Stimulated activated CD4-positive, alpha-beta T cell treated with anti-CD3 and anti-CD28 coated beads, Interleukin-1b, Interleukin-23, amount 100 ng/mL, for 24 hours (primary cell): Measurements from ENCODE around the gene LRRC71.

Experiments
- DNase-seq, 4 experiments: peaks; one replicate each; pipeline ENCODE4 v3.0.0-alpha.2; 2020; ENCODE audit warnings: low read depth in 4 of 4, low spot score in 1 of 4

The LRRC71 gene

GRCh38 chr1:156905176-156905575, 15.3 kb upstream of the LRRC71 start:
- DNase-seq: no peak

DNA sequence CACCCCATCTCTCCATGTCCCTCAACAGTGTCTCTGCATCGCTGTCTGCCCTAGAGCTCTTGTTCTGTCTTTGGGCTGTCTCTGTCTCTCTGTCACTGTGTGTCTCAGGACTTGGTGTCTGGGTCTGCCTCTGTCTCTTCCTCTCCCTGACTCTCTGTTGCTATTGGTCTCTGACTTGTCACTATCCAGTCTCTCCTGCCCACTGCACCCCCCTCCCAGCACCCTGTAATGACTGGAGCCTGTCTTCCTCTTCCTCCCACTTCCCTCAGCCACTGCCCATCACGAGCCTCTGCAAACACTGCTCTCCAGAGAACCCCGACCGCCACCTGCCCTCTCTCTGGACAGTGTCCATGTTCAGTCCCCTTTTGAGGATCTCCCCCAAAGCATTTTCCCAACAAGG, 14.8 kb upstream of the LRRC71 start:
- DNase-seq: no peak

GRCh38 chr1:156906206-156906906, 14.1 kb upstream of the LRRC71 start:
- no peak for DNase-seq

DNA sequence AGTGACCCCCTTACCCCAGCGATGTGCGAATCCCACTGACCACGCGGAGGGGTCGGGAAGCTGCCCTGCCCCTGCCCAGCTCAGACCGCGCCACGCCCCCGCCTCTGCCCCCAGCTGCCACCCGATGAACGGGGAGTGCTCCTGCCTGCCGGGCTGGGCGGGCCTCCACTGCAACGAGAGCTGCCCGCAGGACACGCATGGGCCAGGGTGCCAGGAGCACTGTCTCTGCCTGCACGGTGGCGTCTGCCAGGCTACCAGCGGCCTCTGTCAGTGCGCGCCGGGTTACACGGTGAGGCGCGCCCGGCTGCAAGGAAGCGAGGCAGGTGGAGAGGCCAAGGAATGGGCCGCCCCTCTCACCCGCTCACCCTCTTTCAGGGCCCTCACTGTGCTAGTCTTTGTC, 11.9 kb upstream of the LRRC71 start:
- DNase-seq: no peak

DNA sequence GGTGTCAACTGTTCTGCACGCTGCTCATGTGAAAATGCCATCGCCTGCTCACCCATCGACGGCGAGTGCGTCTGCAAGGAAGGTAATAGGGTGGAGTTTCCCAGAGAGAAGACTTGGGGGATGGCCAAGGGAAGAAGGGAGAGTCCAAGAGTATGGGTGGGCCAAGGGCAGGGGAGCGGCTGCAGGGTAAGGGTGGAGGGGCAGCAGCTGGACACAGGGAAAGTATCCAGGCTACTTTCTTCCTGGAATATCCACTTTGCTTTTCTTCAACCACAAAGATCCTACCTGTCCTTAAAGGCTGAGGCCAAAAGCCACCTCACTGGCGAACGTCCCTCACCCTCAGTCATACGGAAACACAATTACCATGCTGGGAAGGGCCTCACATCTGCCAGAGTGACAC, 11.5 kb upstream of the LRRC71 start:
- no peak for DNase-seq

DNA sequence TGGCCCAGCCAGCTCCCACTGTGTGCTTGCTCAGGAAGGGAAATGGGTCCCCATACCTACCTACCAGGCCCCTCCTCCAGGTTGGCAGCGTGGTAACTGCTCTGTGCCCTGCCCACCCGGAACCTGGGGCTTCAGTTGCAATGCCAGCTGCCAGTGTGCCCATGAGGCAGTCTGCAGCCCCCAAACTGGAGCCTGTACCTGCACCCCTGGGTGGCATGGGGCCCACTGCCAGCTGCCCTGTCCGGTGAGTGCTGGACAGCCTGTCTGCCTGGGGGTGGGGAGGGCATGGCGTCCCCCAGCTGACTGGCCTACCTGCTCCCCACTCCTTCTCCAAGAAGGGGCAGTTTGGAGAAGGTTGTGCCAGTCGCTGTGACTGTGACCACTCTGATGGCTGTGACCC, 10.8 kb upstream of the LRRC71 start:
- DNase-seq: no peak

- DNase-seq: peak in 3 of 4 experiments; percentile 35 to 47 (median 37)
Measured at GRCh38 chr1:156910309-156910782, 10.1 kb upstream of the LRRC71 start.

GRCh38 chr1:156911577-156912298, 8.7 kb upstream of the LRRC71 start:
- no peak for DNase-seq

DNA sequence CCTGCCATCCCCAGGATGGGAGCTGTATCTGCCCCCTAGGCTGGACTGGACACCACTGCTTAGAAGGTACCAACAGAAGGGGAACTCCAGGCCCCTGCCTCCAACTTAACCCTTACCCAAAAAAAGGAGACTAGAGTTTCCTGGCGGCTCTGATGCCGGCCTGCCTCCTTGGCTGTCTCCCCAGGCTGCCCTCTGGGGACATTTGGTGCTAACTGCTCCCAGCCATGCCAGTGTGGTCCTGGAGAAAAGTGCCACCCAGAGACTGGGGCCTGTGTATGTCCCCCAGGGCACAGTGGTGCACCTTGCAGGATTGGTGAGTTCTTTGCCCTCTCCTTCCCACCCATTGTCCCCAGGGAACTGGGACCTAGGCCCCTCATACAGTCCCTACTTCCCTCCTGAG, 8.1 kb upstream of the LRRC71 start:
- no peak for DNase-seq

- DNase-seq: no peak
Measured at GRCh38 chr1:156912861-156913808, 7.3 kb upstream of the LRRC71 start.

GRCh38 chr1:156913809-156914387, 6.5 kb upstream of the LRRC71 start:
- no peak for DNase-seq

- no peak for DNase-seq
Measured at GRCh38 chr1:156914440-156914856, 6.0 kb upstream of the LRRC71 start.

DNA sequence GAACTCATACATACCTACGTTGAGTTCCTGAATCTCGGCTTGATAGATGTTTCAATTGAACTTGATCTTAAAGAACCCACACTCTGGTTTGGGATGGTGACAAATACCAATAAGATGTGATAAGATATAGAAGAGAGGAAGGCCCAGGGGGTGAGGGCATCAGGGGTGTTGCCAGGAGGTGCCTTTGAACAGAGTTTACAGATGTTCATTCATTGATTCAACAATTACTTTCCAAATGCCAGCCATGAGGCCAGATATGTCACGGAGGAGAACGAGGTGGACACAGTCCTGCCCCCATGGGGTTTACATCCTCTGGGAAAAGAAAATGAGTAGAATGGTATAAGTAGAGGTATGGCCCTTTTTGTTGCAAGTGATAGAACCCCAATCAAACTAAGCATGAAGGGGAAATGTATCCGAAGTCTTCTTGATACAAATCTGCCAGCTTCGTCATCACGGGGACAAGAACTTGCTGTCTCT, 659 bp downstream of the LRRC71 start:
- DNase-seq: no peak

- DNase-seq: no peak
Measured at GRCh38 chr1:156922986-156923669, 2.7 kb downstream of the LRRC71 start.

- no peak for DNase-seq
Measured at GRCh38 chr1:156923670-156924477, 3.4 kb downstream of the LRRC71 start.

GRCh38 chr1:156924478-156925153, 4.2 kb downstream of the LRRC71 start:
- no peak for DNase-seq

DNA sequence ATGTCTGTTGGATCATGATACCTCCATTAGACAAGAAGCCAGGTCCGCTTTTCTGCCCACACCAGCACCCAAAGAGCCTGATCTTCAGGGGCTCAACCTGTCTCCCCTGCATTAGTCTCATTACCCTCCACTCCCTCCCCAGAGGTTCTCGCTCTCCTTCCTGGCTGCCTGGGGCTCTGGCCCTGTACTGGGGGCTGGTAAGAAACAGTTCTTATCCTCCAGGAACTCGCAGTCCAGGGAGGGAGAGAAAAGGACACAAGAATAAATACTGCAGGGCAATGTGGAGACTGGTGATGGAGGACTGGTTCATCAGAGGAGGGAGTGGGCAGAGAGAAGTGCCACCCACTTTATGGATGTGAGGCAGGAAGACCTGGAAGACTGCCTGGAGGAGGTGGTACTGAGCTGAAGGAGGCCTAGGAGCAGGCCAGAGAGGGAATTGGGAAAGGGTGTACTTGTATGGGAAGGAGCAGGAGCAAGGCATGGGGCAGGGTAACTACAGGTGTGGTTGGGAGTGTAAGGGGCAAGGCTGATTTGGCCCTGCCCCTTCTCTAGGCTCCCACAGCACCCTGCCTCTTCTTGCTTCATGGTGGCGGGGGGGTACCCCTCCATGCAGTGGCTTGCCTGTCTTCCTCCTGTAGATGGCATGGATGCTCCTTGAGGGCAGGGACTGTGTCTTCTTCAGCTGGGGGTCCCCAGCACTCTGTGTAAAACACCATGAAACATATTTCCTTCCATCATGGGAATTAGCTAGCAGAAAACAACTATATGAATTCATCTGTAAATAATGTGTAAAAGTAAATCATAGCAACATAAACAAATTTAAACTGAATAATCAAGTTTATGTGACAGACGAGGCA, 5.0 kb downstream of the LRRC71 start:
- DNase-seq: no peak

DNA sequence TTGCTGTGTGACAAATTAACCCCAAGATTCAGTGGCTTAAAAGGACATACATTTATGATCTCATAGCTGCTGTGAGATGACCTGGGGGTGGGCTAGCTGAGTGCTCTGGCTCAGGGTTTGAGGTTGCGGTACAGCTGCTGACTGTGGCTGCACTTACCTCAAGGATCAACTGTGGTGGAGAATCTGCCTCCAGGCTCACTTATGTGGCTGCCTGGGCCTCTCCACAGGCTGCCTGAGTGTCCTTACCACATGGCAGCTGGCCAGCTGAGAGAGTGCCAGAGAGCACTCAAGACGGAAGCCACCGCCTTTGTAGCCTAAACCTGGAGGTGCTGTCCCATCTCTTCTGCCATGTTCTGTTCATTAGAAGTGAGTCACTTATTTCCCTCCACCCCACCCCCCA, 5.7 kb downstream of the LRRC71 start:
- peak in 1 of 4 experiments; percentile 32 for DNase-seq
